Activated CD4-positive, alpha-beta T cell treated with anti-CD3 and anti-CD28 coated beads, Interleukin-2, amount 50 U/mL, for 1 hour (primary cell): ENCODE results near the gene RTN4.

ENCODE experiments used
- DNase-seq: peaks from one replicate; pipeline ENCODE4 v3.0.0-alpha.2; 2020

Gene RTN4

DNA sequence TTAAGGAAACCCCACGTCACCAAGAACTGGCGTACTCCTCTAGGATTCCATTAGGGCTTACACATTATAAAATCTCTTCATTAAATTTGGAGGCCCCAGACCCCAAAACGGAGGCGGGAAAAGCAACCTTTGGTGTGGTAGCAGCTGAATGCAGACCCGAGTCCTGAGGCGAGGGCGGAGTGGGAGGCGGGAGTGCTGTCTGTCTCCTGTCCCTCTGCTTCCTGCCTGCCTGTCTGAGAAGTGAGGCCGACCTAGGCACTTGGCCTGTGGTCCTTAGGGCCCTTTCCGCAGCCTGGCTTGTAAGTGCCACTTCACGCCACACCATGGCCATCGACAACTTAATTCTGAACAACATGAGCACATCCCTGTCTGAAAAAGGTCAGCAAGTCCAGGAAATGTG, 102.1 kb downstream of the RTN4 start:
- no peak for DNase-seq

DNA sequence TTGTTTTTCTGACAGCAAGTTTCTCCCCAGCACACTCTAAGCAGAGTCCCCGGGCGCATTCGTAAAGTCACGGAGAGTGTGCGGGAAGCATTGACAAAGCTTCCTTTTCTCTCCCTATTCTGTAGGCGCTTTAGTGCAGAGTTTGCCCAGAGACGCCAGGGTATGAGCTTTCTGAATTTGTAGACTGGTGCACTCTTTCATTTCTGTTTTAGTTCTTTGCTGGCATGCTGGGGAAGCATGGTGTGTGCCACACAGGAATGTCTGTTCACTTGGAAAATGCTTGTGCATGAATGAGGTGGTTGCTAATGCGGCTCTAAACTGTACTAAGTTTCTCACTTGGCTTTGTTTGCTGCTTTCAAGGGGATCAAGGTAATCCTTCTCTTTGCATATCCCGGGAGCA, 102.6 kb downstream of the RTN4 start:
- DNase-seq = no peak

GRCh38 chr2:54947136-54947535, 103.1 kb downstream of the RTN4 start:
- DNase-seq = no peak

- DNase-seq = no peak
Observed at GRCh38 chr2:54946220-54946805, 103.9 kb downstream of the RTN4 start.

DNA sequence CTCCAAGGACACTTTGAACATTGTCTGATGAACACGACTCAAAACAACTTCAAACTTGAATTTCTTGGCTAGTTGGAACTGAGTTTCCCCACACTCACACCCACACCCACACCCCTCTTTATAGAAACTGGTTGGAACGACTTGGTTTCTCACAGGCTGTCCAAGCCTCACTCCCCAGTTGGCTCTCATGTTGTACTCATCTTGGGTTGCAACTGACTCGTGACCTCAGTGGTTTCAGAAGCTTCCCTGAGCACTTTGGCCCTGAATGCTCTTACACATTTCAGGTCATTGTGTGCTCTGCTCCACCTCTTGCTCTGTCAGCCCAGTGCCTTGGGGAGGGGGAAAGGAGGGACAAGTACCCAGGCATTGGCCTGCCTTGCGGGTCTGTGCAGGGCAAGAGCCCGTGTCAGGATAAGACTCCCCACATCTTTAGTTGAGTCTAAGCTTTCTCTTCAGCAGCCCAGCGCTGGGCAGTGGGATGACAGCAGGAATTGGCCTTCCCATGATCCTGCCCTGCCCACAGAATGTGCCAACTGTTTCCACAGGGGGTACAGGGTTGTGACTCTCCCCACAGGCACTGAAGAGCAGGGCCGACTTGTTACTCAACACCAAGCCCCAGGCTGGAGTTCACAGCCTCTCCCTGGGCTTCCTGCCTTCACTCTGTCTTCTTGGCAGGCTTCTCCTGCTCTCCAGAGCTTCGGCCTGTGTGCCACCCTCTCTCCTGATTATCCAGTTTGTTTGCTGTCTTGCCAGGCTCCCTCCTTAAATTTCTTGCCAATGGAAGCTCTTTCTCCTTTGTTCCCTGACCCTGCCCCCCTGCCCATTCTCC, 104.6 kb downstream of the RTN4 start:
- no peak for DNase-seq

DNA sequence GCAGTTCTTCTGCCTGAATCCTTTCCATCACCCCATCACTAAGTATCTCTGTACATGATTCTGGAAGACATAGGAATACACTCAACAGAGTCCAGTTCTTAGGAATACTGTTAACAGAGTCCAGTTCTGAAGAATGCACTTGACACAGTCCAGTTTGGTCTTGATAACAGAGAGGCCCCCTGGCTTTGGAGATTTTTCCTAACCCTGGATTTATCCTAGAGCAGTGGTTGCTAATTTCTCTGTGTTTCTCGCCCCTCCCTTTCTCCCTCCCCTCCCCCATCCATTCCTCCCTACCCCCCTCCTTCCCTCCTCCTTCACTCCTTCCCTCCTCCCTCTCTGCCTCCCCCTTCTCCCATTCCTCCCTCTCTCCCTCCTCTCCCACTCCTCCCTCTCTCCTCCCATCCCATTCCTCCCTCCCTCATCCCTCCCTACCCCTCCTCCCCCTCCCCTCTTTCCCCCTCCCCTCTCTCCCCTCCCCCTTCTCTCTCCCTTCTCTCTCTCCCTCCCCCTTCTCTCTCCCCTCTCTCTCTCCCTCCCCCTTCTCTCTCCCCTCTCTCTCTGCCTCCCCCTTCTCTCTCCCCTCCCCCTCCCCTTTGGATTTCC, 105.4 kb downstream of the RTN4 start:
- no peak for DNase-seq

DNA sequence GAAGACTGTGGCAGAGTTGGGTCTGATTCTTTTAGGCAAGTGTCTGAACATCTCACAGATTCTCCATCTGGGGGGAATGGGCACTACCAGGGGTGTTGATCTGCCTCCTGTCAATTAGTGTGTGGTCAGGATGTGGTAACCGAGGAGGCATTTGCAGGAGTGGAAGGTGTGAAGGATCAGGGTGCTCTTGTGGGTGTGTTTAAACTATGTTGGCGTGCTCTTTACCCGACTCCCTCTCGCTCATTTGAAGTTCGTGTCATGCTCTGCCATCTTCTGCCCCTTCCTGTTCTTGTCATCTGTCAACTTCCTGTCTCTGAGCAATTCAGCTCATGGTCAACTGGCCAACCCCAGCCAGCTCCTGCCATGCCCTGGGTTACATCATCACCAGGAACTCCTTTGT, 107.9 kb downstream of the RTN4 start:
- no peak for DNase-seq

DNA sequence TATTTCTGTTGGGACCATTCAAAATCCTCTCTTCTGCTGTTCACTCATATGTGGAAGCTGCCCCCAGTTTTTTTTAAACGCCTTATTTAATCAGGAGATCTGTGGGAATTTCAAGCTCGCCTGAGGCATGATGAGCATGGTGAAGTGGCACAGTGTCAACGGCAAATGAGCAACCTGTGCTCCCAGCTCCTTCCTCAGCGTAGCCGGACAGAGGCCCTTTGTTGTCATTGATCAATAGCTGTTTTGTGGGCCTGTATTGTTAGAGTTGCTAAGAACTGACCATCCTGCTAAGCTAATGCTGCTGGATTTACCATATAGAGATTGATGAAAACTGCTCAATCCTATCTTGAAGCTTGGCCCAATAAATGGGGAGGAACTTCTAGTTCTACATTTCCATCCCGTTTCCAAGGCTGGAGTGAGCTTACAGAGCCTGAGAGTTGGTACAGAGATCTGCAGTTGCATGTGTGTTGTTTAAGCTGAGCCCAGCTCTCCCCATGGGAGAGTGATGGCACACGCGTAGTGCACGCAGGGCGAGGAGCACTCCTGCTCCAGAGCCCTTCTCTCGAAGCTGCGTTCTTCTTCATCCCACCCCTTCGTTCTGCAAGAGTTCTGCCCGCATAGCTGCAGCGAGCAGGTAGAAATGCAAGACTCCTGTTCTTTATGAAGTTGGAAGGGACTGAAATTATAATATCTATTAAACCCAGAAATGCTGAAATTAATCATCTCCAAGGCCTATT, 108.8 kb downstream of the RTN4 start:
- no peak for DNase-seq

DNA sequence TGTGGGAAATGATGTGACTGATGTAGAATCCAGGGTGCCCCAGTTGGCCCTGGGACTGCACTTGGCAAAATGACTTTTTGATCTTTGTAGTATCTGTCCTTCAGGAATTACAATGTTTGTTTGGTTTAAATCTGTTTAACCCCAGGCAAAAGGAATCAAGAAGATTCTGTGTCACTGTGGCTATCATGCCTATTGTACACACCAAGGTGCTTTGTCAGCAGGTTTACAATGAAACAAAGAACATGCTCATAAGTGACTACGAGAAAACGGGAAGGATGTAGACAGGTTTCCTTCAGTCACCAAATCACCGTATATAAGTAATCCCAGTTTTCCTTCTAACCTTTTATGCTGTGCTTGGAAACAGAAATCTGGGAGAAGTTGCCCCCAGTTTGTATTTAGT, 109.5 kb downstream of the RTN4 start:
- DNase-seq = no peak

GRCh38 chr2:54939446-54940118, 110.7 kb downstream of the RTN4 start:
- DNase-seq = no peak

GRCh38 chr2:54936766-54937165, 113.5 kb downstream of the RTN4 start:
- DNase-seq = no peak

- DNase-seq = no peak
Observed at GRCh38 chr2:54935389-54935788, 114.9 kb downstream of the RTN4 start.

DNA sequence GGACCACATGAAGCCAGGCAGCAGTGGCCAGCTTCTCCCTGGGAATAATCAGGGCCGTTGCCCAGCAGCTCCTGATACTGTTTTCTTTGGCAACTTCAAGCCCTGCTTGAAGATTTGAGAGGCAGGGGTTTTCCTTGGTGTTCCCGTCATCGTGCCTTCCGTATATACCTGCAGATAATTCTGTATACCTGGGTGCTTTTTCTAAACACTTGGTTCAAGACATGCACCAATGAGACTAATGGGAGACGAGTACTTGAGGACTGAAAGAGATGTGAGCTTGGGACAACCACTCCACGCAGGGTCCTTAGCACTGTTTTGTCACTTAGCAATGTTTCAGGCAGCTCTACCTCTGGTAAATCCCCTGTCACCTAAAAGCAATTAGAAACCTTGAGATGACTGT, 118.8 kb downstream of the RTN4 start:
- no peak for DNase-seq

GRCh38 chr2:54928719-54929118, 121.5 kb downstream of the RTN4 start:
- DNase-seq = no peak

DNA sequence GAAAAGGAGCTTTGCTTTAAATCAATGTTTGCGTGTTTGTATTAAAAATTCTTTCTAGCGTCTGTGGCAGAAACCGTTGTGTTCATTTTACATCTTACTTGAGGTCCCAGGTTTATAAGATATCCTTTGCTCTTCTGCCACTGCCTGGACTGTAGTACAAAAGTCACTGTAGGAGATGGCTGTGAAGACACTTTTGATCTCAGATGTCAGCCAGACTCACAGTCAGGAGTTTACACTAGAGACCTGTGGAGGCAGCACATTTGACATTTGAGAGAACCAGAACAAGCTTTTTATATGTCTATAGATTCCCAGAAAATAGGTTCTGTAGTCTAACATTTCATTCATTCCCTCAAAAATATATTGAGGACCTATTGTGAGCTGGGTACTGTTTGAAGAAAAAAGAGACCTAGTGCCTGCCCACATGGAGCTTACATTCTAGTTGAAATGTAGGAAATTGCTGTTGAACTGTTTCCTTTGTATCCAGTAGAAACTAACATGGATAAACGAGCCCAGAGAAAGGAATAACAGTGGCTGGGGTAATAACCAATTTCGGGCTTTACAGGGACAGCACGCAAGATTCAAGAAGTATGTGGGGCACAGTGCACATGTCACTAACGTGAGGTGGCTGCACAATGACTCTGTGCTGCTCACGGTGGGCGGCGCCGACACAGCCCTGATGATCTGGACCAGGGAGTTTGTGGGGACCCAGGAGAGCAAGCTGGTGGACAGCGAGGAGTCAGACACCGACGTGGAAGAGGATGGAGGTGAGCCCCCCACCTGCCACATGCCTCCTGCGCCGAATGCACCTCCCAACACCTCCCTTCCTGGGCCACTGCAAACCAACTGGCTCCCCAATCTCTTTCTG, 122.3 kb downstream of the RTN4 start:
- no peak for DNase-seq

DNA sequence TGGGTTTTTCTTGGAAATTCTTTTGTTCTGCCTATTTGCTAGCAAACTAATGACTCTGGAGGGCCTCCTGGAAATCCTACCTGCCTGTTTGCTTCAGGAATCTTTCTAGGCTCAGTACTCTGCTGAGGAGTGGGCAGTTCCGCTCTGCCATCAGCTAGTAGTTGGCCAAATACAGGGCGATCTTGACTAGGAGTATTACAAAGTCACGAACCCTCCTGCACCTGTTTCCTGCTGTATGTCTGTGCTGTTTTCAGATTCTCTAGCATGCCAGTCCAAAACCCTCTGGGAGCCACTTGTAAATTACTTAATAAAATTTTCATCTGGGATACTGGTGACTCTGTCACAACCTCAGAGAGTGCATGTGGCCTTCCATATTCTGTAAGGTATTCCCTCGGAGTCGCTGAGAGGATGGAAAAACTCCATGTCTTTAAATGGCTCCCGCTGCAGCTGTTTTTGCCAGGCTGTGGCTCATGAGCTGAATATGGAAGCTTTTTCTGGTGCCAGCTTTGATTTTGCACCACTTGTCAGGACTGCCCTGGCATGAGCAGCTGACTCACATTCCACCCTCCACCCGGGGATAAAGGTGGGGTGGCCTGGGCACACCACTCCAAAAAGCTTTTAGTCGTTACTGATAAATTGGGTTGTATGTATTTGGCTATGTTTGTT, 123.0 kb downstream of the RTN4 start:
- no peak for DNase-seq

DNA sequence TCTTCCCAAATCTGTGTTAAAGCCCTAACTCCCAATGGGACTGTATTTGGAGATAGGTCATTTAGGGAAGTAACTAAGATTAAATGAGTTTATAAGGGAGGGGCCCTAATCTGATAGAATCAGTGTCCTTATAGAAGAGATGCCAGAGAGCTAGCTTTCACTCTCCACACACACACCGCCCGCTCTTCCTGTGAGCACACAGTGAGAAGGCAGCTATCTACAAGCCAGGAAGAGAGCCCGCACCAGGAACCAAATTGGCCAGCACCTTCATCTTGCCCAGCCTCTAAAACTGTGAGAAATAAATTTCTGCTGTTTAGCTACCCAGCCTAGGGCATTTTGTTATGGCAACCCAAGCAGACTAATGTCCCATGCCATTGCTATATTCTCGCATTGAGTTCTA, 125.2 kb downstream of the RTN4 start:
- no peak for DNase-seq

DNA sequence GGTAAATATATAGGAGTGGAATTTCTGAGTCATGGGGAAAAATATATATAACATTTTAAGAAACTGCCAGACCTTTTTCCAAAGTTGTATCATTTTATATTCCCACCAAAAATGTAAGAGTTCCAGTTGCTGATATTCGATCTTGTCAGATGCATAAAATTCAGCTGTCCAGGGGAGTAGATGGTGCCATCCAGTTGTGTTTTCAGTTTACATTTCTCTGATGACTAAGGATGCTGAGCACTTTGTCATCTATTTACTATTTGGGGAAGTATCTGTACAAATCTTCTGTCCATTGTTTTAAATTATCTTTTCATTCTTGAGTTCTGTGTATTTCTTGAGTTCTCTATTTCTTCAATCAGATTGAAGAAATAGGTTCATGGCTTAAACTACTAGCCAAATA, 126.1 kb downstream of the RTN4 start:
- no peak for DNase-seq
